GM18873 (cell line): Measurements from ENCODE around the gene MAP1A.
"Not testable (repeated sequence)": the region's sequence is repeated elsewhere in the genome, so short reads cannot be mapped to it uniquely, and the experiment has no call there.

ENCODE experiments used
- ATAC-seq: cut with Tn5 transposase; IDR thresholded peaks from one replicate; pipeline ENCODE4 v1.9.1; 2021; ENCODE audit warnings: mild to moderate bottlenecking, moderate library complexity, moderate number of reproducible peaks; ENCODE audit not compliant: unreplicated experiment, low FRiP score

MAP1A gene

DNA sequence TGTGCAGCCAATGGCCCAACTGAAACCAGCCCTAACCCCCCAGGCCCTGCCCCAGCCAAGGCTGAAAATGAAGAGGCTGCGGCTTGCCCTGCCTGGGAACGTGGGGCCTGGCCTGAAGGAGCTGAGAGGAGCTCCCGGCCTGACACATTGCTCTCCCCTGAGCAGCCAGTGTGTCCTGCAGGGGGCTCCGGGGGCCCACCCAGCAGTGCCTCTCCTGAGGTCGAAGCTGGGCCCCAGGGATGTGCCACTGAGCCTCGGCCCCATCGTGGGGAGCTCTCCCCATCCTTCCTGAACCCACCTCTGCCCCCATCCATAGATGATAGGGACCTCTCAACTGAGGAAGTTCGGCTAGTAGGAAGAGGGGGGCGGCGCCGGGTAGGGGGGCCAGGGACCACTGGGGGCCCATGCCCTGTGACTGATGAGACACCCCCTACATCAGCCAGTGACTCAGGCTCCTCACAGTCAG, 11.2 kb downstream of the MAP1A start:
- ATAC-seq: no peak

DNA sequence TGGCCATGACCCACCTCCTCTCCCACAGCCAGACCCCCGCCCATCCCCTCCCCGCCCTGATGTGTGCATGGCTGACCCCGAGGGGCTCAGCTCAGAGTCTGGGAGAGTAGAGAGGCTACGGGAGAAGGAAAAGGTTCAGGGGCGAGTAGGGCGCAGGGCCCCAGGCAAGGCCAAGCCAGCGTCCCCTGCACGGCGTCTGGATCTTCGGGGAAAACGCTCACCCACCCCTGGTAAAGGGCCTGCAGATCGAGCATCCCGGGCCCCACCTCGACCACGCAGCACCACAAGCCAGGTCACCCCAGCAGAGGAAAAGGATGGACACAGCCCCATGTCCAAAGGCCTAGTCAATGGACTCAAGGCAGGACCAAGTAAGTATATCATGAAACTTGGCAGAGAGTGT, 11.7 kb downstream of the MAP1A start:
- ATAC-seq: no peak

DNA sequence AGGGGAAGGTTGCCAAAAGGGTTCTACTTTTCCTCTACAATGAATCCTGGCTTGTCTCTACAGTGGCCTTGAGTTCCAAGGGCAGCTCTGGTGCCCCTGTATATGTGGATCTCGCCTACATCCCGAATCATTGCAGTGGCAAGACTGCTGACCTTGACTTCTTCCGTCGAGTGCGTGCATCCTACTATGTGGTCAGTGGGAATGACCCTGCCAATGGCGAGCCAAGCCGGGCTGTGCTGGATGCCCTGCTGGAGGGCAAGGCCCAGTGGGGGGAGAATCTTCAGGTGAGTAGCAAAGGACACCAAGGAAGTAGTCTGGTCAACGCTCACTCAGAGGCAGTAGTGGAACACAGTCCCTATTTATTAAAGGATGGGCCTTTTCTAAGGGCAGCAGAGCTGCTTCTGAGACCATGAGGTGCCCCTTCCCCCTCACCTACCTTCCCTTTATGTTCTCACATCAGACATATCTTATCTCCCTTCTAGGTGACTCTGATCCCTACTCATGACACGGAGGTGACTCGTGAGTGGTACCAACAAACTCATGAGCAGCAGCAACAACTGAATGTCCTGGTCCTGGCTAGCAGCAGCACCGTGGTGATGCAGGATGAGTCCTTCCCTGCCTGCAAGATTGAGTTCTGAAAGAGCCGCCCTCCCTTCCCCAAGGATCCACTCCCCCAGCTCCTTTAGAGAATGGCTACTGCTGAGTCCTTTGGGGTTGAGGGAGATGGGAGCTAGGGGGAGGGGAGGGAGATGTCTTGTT, 12.4 kb downstream of the MAP1A start:
- ATAC-seq: no peak

DNA sequence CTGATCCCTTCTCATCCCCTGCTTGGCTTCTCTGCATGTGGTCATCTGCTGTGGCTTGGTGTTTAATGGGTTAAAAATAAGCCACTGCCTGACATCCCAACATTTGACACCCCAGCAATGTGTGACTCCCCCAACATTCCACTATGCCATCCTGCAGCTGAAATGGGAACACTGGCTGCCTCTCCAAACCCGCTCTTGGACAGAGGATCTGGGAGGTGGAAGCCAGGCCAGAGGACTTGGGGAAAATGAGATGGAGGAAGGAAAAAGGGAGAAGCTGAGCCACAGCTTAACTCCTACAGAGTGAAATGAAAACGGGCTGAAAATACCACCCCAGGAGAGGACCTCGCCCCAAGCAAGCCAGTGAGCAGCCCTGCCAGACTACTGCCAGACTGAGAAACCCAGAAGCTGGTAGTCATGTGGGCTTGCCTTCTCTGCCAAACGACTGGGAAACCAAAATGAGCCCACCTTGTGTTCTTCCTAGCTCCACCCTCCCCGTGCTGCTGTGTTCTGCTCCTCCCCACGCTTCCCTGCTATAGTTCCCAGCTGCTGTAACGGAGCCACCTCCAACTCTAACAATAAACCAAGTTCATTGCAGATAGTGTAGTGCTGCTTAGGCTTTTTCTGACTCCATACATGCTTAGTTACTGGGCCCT, 13.7 kb downstream of the MAP1A start:
- no peak for ATAC-seq

DNA sequence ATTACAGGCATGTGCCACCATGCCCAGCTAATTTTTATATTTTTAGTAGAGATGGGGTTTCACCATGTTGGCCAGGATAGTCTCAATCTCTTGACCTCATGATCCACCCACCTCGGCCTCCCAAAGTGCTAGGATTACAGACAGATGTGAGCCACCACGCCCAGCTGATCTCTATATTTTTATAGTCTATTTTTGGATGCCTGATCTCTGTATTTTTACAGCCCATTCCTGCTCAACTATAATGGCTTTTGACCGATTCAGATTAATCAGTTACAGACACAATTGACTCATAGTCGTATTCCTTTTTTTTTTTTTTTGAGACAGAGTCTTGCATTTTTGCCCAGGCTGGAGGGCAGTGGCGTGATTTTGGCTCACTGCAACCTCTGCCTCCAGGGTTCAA, 15.4 kb downstream of the MAP1A start:
- not testable (repeated sequence) for ATAC-seq

DNA sequence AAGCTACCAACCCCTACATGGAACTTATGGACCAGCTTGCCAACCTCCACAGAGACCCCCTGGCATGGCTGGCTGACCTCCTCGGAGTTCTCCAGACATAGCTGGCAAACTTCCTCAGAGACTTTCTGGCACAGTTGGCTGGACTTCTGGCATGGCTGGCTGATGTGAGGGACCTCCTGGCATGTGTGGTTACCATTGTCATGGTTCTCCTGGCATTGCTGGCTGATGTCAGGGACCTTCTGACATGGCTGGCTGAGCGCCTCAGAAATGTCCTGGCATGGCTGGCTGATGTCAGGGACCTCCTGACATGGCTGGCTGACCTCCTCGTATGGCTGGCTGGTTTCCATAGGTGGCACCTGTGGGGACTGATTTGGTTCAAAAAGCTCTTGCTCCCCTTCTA, 17.5 kb downstream of the MAP1A start:
- no peak for ATAC-seq

DNA sequence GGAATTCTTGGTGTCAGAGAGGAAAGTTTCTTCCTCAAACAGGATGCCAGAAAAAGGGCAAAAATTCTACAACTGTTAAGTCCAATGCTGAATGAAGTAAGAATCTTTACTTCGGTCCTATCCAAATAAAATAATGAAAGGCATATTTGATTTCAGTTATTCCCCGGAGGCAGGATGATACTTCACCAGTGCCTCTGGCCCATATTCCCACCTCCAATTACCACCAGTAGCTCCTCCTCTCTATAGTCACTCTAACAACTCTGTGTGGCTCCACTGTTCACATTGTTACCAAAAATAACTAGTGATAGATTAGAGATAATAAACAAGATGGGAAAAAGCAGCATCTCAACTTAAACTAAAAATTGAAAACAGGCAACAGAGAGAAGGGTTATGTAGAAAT, 20.7 kb downstream of the MAP1A start:
- no peak for ATAC-seq

DNA sequence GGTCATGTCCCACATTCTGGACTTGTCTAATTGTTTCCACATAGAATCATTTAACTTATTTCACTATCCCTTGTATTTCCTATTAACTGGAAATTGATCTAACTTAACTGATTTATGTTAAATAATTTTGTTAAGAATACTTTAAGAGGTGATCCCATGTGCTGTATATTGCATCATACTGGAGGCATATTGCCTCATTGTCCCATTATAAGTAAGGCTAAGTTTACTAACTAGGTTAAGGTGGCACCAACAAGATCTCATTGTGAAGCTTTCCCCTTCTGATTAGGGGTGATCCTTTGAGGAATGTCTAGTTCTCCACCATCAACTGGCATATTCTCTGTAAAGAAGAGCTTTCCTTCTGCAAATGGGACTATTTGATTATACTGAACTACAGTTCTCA, 24.4 kb downstream of the MAP1A start:
- ATAC-seq: no peak

DNA sequence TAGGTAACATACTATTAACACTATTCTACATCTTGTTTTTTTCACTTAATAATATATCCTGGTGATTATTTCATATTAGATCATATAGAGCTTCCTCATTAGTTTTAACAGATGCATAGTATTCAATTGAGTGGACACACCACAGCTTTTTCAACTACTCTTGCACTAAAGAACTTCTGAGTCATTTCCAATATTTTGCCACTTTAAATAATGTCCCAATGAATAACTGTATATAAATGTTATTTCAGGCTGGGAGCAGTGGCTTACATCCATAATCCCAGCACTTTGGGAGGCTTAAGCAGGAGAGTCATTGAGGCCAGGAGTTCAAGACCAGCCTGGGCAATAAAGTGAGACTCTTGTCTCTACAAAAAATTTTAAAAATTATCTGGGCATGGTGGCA, 26.9 kb downstream of the MAP1A start:
- no peak for ATAC-seq

DNA sequence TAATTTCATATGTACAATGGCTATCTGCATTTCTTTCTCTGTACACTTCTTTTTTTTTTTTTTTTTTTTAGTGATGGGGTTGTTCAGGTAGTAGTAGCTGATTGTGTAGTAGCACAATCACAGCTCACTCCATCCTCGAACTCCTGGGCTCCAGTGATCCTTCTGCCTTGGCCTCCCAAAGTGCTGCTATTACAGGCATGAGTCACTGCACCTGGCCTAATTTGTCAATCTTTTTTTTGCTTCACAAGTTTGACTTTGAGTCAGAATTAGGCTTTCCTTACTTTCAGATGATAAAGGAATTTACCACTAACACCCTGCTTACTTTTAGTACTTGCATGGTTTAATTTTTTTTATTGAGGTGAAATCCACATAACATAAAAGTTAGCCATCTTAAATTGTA, 28.0 kb downstream of the MAP1A start:
- ATAC-seq: no peak

DNA sequence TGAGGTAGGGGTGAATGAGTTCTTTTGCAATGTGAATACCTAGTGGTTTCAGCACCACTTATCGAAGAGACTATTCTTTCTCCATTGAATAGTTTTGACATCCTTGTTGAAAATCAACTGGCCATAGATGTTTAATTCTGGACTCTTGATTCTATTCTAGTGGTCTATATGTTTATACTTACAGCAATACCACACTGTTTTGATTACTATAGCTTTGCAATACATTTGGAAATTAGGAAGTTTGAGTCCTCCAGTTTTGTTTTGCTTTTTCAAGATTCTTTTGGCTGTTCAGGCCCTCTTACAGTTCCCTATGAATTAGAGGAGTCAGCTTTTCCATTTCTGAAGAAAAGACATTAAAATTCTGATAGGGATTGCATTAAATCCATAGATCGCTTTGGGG, 30.1 kb downstream of the MAP1A start:
- ATAC-seq: no peak

DNA sequence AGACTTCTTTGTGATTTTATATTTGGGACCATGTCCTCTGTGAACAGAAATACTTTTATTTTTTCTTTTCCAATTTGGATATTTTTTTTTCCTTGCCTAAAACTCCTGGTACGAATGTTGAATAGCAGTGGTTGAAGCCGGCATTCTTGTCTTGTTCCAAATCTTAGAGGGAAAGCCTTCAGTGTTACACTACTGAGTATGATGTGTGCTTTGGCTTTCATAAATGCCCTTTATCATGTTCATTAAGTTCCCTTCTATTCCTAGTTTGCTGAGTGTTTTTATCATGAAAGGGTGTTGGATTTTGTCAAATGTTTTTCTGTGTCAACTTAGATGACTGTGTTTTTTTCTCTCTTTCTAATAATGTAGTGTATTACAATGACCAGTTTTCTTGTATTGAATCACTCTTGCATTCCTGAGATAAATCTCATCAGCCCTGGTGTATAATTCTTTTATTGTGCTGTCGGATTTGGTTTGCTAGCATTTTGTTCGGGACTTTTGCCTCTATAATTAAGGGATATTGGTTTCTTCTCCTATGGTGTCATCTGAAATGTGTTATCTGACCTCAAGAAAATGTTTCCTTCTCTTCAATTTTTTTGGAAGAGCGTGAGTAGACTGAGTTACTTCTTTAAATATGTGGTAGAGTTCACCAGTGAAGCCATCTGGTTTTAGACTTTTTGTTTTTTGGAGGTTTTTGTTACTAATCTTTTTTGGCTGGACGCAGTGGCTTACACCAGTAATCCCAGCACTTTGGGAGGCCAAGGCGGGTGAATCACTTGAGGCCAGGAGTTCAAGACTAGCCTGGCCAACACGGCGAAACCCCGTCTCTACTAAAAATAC, 33.3 kb downstream of the MAP1A start:
- no peak for ATAC-seq

DNA sequence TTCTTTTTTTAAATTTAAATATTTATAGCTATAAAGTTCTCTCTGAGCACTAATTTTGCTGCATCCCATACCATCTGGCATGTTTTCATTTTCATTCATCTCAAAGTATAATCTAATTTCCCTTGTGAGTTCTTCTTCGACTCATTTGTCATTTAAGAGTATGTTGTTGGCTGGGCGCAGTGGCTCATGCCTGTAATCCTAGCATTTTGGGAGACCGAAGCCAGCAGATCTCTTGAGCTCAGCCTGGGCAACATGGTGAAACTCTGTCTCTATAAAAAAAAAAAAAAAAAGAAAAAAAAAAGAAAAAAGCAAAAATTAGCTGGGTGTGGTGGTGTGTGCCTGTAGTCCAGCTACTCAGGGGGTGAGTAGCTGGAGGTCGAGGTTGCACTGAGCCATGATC, 34.8 kb downstream of the MAP1A start:
- ATAC-seq: no peak

DNA sequence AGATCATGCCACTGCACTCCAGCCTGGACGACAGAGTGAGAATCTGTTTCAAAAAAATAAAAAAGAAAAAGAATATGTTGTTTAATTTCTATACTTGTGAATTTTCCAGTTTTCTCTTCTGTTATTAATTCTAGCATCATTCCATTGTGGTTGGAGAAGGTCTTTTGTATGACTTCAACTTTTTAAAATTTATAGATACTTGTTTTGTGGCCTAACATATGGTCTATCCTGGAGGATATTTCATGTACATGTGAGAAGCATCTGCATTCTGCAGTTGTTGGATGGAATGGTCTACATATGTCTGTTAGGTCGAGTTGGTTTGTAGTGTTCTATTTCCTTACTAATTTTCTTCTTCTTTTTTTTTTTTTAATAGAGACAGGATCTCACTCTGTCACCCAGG, 35.6 kb downstream of the MAP1A start:
- ATAC-seq: no peak

DNA sequence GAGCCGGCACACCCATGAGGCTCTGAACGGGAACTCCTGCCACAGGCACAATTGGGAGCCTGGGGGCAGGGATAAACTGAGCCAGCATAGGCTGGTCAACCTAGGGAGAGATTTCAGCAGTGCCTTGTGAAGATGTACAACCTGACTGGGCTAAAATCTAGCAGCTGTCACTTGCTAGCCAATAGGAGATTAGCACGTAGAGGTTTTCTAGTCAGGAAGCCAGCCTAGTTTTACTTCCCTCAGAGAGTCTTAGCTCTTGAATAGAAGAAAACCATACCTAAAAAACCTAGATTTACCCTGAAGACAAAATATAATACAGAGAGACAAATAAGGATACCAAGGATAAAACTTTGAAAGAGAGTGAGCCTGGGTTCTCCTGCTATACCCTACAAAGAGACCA, 45.3 kb downstream of the MAP1A start:
- ATAC-seq: not testable (repeated sequence)

DNA sequence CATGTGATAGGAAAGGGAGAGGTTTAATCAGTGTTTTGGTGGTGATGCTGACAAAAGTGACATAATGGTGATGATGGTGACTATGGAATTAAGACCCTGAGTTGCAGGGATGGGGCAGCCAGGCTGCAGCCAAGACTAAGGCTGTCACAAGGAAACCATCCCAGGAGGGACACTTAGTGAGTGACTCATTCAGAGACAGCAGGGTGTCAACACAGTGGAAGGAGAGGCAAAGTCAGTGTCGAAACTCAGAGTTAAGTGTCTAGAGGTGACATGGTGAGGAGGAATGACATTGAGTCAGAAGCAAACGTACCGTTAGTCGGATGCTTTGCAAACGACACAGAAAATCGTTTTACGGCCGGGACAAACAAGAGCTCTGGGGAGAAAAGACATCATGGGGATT, 46.4 kb downstream of the MAP1A start:
- ATAC-seq: not testable (repeated sequence)

DNA sequence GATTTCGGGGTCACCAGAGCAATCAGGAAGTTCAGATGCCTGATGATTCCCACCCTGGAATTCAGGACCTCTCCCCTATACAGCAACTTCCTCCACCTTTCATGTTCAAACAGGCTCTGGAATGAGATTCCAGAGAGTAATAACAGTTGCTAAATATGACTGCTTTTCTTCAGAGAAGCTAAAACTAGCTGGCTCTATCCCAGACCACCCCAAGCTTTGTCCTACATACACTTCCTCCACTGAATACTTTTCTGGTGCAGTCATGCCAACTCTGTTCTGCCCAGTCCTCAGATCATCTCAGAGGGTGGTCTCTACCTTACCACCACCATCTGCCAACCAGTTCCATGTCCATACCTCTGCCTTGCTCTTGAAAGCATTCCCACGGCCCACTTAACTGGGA, 49.2 kb downstream of the MAP1A start:
- ATAC-seq: not testable (repeated sequence)

DNA sequence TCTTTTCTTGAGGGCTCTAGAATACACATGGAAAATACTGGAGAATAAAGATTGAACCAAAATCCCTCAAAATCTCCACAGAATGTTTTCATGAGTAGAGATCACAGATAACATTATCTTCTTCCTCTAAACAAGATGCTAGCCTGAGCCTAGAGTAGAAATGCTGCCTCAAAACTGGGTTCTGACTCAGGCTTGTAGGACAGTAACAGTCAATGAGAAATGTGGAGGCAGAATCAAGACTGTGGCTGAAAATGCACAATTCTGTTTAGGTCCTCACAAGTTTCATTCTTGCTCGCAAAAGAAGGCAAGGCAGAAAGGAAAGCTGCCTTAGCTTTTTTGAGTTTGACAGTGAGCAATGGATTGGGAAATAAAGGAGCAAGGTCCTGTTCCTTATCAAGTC, 57.2 kb downstream of the MAP1A start:
- not testable (repeated sequence) for ATAC-seq
